GM21737 (cell line): ENCODE data around the gene ABLIM2.

Experiments used
- ATAC-seq: cut with Tn5 transposase; IDR thresholded peaks from one replicate; pipeline ENCODE4 v1.9.1; 2021; ENCODE audit warnings: mild to moderate bottlenecking, moderate library complexity; ENCODE audit not compliant: unreplicated experiment

ABLIM2 gene

DNA sequence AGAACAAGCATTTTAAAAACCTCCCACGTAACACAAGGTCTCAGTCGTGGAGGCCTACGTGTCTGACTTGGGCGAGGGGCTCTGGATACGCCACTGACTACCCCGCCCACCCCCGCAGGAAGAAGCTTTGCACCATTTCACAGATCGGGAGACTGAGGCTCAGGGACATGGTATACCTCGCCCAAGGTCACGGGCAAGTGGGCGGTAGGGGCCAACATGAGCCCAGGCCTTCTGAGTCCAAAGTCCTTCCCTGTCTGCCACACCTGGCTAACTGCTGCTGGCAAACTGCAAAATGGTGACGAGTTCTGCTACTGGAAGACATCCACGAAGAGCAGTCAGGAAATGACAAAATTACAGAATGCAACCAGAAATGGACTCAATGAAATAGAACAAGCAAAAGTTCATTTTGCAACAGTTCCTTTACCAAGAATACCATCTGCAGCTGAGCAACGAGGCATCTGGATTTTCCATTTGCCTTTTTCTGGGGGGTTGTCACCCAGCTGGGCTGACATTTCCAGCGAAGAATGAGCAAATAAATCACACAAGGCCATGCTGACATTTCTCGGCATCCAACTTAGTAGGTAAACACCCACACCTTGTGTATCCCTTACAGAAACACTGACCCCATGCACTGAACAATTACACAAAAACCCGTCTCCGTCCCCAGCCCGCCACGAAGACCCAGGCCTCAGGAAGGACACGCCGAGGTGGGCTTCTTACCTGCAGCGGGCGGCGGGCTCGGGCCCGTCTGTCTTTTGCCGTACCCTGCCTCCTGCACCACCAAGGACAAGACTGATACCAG lies 148.7 kb downstream of the ABLIM2 start:
- ATAC-seq: no peak

DNA sequence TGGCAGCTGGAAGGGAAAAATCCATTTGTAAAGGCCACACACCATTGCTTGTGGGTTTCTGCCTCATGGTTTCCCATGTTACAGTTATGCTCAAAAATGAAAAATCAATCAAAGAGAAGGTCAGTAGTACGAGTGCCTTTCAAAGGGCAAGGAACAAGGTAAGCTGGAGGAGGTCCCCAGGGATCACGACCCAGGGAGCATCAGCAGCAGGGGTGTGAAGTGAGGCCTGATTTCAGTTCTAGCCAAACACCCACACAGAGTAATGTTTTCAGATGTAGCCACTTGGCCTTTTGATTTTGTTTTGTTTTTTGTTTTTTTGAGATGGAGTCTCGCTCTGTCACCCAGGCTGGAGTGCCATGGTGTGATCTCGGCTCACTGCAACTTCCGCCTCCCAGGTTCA lies 149.5 kb downstream of the ABLIM2 start:
- no peak for ATAC-seq

DNA sequence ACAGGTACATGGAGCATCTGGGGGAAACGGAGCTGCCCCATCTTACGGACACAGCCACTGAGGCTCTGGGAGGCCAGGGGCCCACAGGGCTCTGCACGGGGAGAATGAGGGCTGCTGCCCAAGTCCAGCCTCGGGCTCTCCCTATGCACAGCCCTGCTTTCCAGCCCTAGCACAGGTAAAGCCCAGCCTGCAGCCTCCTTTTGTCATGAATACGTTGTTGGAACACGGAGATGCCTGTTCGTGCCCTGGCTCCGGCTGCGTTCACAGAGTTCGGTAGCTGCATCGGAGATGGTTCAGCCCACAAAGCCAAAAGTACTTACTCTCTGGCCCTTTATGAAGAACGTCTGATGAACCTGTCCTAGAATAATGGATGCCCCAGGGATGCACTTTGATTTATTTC lies 150.2 kb downstream of the ABLIM2 start:
- ATAC-seq: no peak

DNA sequence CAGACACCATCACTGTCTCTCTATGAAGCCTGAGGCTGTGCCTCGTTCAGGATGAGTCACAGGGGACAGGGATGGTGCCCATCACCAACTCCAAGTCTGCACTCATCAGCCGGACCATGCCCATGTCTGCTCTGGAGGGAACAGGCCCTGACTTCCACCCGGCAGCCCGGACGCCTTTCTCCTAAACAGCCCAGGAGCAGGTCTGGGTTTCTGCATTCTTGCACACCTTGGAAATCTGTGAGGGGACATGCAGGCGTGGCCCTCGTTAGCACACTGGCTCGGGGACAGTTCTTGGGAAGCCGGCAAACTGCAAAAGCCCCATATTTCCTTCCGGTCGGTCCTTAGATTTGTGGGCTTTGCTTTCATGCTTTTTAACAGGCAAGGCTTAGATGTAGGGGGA lies 151.0 kb downstream of the ABLIM2 start:
- no peak for ATAC-seq

DNA sequence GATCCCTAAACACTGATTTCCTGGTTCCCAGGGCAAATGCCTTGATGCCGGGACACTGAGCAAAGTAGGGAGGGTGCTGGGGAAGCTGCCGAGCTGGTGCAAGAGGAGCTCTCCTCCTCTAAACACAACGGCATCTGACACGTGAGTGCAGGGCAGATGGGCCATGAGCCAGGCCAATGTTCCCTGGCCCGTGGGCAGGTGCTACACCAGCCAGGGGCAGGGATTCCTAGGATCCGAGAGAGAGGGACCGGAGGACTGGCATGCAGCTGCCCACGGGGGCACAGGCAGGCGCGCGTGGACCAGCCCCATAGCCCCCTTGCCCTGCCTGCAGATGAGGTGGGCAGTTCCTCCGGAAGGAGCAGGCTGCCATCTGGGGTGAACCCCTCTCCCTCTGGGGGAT lies 152.1 kb downstream of the ABLIM2 start:
- ATAC-seq: no peak

DNA sequence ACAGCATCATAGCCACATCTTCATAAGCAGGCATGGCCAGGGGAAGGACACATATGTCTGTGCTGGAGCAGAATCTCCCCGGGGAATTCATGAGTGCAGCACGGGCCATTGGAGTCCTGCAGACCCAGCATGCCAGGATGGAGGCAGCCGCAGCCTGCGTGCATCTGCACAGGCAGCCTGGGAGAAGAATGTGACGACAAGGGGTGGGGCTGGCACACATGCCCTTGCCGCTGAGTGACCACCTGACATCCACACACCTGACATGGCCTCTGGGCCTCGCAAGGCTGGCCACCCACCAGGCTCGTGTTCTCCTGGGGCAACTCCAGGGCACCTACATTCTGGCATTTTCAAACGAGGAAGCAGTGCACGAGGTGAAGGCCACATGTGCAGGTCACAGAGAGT lies 152.8 kb downstream of the ABLIM2 start:
- no peak for ATAC-seq

DNA sequence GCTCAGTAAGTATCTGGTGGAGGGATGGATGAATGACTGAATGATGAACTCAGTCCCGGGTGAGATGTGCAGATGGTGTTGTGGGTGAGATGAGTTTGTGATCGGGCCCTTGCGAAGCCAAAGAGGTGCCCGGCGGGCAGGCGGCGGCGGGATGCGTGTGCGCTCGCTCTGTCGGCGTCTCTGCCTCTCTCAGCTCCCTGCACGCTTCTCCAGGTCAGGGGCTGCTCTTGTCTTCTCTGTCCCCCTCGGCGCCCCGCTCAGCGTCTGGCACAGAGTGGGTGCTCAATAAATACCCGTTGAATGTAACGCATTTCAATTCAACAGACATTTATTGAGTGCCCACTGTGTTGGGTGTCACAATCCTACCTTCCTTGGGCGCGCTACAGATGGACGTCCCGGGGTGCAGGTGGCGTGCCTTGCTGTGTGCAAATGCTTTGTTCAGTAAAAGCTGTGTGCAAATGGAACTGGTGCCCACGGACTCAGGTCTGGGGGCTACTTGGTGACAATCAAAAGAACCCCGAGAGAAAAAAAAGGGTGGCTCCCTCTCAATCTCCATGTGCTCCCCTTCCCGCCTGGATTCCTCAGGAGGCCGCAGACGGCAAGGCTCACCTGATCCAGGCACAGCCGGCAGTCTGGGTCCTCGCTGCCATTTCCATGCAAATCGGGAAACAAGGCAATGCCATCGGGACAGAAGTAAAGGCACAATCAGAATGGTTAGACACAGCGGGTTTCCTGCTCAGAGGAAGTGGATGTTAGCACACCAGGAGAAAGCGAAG lies 153.4 kb downstream of the ABLIM2 start:
- ATAC-seq: no peak

DNA sequence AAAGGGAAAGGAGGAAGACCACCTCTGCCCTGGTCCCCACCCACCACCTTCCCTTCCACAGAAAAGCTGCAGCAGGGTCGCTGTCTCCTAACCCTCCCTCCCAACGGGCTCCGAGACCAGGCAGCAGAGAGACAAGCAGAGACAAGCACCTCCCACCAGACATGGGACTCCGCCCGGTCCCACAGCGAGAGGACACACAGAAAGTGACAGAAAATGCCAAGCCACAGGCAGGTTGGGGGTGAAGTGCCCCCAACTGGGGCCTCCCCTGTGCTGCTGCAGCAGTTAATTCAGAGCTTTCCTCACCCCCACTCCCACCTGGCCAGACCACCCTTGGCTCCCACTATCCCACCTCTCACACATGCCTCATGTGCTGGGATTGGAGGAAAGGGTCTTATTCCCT lies 154.5 kb downstream of the ABLIM2 start:
- ATAC-seq: no peak

DNA sequence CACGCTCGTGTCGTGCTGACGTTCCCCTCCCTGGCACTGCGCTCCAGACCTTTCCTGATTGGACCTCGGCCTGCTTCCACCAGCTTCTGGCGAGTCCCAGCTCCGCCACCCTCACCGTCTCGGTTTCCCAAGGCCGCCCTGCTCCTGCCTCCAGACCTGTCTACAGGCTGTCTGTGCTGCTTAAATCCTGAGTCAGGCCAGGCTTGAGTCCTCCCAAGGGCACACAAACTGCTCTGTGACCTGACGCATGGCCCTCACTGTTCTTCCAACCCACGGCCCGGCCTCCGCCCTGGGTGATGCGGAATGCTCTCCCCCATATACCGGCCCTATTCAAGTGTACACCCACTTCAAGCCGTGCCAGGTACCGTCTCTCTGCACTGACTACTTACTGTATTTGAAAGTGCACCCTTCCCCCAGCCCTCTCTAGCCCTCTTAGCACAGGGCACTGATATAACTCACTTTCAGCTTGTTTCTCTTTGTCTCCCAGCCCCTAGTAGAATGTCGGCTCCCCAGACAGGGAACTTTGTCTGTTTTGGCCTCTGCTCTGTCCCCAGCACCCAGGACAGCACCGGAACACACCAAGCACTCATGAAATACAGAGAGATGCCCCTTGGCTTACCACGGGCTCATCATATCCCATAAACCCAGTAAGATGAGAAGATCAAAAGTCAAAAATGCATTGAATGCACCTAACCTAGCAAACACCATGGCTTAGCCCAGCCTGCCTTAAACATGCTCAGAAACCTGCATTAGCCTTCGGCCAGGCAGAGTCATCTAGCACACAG lies 155.9 kb downstream of the ABLIM2 start:
- no peak for ATAC-seq

DNA sequence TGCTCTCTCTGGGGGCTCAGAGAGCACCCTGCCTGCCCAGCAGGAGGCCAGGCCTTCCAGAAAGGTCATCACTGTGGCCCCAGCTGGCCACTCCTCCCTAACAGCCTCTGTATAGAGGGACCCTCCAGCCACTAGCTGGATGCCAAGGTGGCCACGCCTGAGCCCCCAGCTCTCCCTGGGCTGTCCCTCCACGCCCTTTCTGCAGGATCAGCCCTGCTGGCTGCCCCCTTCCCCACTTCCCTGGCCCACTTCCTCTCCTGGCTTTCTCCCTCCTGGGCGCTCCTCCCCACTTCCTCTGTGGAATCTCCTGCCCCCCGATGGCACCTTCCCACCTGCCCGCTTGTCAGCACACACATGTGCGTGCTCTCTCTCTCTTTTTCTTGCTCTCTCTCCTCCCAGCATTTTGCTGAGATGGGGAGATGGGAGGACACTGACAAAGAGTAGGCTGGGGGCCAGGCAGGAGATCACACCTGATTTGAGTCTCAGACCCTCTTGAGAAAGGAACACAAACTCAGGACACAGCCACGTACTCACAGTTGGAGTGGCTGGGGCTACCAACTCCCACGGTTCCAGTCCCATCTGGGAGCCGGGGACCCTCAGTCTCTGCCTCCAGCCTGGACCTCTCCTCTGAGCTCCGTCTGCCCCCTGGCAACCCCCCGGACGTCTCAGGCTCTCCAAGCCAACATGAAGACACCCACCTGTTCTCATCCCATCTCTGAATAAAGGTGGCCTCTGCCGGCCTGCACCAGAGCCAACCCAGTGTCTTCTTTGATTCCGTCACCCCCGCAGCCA lies 156.9 kb downstream of the ABLIM2 start:
- no peak for ATAC-seq

DNA sequence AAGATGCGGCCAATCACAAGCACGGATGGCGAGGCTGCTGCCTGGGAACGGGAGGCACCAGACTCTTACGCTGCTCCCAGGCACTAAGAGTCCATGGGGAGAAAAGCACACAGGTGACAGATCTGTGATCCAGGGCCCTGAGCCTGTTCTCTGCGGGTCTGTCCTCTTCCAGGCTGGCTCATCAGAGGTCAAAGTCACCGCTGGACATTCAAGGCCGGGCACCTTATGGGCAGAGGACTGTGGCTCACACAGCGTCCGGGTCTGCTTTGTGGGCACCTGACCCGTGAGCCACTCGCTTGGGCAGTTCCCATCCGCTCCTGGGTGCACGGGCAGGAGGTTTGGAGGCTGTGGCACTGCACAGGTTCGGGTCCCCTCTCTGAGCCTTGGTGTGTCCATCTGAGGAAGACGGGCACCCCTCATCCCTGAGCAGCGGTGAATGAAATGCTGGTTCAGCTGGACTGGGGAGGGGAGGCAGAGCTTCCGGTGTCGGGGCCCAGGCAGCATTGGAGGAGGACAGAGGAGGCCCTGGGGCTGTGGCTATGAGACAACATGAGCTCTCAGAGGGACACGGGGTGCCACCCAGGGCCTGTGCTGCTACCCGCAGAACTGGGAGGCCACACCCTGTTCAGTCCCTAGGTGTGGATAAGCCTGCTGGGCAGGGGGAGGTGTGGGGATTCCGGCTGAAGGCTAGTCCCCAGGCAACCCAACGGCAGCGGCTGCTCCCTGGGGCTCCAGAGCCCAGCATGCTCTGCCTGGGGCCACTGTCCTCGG lies 157.7 kb downstream of the ABLIM2 start:
- no peak for ATAC-seq

DNA sequence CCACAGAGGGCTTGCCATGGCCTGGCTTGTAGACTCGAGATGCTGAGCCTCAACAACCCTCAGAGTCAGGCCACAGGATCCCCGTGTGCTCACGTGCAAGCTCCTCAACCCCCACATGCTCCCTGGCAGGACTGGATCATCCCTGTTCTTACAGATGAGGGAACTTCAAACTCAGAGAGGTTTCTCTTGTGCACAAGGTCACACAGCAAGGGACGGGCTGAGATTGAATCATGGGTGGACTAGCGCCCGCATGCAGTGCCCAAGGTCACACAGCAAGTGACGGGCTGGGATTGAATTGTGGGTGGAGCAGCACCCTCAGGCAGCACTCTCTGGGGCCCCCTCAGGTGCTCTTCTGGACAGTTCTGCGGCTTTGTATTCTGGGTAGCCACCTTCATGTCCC lies 158.4 kb downstream of the ABLIM2 start:
- no peak for ATAC-seq

DNA sequence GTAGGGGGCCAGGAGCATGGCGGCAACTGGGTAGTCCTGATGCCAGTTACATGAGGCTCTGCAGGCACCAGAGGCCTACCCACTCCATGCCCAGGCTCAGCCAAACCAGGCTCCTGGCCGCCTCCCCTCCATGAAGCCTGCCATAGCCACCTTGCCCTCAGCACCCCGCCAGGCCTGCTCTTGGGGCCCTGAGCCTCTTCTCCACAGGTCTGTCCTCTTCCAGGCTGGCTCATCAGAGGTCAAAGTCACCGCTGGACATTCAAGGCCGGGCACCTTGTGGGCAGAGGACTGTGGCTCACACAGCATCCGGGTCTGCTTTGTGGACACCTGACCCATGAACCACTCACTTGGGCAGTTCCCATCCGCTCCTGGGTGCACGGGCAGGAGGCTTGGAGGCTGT lies 158.9 kb downstream of the ABLIM2 start:
- ATAC-seq: no peak

DNA sequence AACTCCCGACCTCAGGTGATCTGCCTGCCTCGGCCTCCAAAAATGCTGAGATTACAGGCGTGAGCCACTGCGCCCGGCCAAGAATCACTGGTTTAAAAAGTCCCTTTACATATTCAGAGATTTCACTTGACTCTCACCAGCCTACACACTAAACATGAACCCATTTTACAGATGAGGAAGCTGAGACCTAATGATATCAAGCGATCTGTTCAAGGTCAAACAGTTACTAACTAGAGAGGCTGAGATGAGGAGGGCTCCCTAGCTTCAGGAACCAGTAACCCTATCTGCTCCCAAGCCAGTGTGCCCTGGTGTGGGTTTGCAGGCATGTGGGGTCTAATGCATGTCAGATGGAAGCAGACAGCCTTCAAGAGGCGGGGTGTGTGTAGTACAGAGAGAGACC lies 159.3 kb downstream of the ABLIM2 start:
- no peak for ATAC-seq

DNA sequence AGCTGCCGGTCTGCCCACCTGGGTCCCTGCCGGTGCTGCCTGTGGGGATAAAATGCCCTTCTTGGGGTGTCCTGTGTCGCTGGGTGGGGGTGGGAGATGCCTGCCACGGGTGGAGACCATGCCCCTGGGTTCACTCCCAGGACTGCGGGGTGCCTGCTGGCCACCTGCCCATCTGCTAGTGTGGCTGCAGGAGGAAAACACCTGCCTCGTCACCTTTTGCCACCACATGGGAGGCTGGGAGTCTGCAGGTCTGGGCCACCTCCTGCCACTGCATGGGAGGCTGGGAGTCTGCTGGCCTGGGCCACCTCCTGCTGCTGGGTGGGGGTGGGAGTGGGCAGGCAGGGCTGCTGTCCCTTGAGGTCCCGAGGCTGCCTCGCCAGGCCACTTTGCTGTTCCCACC lies 160.2 kb downstream of the ABLIM2 start:
- ATAC-seq: no peak

DNA sequence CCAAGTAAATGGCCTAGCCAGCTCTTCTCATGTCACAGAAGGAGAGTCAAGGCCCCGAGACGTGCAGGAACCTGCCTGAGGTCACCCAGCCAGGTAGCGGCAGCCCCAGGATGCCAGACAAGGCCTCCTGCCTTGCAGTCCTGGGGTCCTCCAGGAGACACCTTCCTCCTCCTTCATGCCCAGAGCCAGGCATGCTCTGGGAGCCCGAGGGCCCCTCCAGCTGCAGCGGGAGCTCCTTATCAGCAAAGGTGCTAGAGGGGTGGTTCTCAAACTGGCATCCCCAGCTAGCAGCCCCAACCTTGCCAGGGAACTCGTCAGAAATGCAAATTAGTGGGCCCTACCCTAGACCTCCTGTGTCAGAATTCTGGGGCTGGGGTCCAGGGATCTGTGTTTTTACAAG lies 162.7 kb downstream of the ABLIM2 start:
- no peak for ATAC-seq

DNA sequence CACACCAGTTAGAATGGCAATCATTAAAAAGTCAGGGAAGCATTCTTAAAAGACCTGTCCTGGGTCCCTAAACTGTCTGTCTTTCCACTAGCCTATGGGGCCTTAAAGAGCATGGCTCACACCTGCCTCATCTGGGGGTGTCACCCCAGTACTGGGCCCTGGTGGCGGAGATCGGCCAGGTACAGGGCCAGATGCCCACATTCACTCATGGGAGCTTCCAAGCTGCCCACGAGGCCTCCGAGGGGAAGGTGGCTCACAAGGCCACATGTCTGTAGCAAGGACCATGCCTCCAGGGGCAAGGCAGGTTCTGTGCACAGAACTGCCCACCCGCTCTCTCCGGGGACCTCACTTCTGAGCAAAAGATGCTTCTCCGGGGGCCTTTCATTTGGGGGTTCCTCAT lies 163.5 kb downstream of the ABLIM2 start:
- ATAC-seq: no peak

DNA sequence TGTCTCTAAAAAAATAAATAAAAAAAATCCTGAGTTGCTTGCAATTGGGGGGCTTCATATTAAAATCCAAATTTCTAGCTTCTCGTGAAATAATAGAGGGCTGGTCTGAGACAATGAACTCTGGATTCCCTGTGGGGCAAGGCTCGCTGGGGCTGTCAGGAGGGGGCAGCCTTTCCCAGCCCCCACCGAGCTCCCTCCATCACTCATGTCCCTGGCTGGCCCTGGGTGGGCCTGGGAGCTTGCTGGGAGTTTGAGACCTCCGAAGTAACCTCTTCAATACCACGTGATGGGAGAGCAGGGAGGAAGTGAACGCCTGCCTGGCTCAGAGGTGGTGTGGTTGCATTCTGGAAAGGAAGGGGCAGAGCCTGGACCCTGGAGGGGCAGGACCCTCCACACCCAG lies 164.9 kb downstream of the ABLIM2 start:
- ATAC-seq: no peak

DNA sequence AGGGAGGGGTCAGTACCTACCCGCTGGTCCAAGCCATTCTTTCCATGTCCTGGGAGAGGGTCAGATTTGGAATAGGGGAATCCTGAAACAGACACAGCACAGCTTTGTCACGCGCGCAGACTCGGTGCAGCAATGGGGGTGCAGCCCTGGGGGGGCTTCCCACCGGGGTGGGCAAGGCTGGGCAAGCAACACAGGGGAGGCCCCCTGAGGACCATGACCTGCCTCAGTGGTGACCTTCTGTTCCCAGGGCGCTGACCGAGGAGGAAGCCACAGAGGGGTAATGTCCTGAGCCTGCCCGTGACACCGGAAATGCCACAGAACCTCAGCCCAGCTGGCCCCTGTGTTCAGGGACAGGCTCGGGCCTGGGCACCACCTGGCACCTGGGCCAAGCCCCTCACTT lies 165.8 kb downstream of the ABLIM2 start:
- ATAC-seq: no peak

DNA sequence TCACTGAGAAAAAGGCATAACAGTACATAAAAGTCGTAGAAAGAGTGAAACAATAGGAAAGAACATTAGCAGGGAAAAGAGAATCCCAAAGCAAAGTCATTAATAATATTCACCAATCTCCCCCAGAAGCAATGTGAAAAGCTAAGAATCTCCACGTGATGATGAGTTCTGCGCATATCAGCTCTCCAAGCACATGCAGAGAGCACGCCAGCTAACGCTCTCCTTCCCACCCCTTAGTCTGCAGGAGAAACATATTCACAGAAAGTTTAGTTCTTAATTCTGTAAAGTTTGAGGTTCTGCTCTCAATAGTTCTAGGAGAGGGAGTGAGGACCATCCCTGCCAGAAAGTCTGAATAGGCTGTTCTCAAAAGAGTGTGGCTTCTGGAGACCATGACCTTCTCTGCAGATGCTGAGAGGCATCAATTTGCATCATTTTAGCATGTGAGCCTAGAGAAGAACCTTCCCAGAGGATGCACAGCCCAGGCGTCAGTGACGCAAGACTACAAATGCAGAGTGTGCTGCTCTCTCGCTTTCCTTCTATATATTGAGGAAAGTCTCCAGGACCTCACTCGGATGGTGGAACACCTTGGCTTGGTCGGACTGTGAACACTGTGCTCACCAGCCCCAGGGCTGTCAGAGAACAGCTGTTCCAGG lies 167.7 kb downstream of the ABLIM2 start:
- no peak for ATAC-seq
